ENCODE measurements around the gene PRKCE. TPM values are rescaled to one million over a fixed set of nuclear protein-coding genes. Genes with fewer than 3 reads are reported as not detected.
"Not testable (repeated sequence)": the region's sequence is repeated elsewhere in the genome, so short reads cannot be mapped to it uniquely, and the experiment has no call there.

Gene PRKCE
- total RNA-seq, 2 donors from 2014 or later: 10.4 to 13.8 TPM

DNA sequence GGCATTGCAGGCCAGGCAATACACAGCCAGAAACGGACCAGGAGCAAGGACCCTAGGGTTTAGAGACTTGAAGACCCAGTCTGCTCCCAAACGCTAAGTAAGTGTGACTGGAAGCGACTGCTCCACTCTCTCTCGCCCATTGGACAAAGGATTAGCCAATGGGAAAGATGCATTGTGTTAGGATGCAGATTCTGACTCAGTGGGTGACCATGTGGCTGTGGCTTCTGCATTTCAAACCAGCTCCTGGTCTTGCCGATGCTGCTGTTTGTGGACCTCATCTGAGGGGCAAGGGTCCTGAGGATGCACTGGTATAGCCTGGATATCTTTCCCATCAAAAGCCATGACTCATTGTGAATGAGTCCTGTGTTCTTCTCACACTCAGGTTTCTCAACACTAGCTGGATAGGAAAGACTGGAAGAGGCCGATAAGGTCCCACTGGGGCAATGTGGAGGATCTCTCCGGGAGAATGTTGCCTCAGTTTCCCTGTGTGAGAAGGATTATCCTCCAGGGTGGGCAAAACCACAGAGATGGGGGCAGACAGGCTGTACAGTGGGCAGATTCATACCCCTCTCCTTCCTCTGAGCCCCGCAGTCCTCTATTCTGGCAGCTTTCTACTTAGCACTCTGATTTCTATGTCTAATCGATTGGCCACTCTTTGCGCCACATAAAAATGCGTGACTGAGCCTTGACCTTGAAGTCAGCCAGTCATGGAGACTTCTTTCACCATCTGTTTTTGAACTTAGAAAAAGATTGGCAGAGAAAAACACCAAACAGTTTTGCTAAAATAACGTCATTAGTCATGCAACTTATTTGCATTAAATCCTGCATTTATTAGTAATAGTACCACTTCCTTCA is 257.1 kb downstream of the PRKCE start:
- H3K9me3 Mint-ChIP-seq: no peaks in the 10 kb centered on the region
- ATAC-seq (no peak), DNase-seq (ENCODE audit: low spot score in 2 of 2) (no peak)
- no peak overlapping the region for H3K27ac Mint-ChIP-seq
- H3K36me3 Mint-ChIP-seq: no peaks in the 10 kb centered on the region

DNA sequence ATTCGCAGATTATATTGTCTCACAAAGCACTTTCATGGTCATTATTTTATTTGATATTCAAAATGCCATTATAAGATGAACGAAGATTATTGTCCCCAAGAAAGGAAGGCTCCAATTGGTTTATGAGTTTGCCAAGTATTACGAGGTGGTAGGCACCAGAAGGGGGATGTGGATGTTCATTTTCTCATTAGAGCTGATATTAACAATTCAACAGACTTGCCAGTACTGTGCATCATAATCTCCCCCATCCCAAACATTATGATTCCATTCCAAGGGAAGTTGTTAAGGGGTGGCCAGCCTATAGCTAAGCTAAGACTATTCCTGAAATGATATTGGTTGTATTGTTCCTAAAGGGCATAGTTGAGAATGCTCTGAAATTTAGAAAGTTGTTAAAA is 257.7 kb downstream of the PRKCE start:
- no peak for ATAC-seq

DNA sequence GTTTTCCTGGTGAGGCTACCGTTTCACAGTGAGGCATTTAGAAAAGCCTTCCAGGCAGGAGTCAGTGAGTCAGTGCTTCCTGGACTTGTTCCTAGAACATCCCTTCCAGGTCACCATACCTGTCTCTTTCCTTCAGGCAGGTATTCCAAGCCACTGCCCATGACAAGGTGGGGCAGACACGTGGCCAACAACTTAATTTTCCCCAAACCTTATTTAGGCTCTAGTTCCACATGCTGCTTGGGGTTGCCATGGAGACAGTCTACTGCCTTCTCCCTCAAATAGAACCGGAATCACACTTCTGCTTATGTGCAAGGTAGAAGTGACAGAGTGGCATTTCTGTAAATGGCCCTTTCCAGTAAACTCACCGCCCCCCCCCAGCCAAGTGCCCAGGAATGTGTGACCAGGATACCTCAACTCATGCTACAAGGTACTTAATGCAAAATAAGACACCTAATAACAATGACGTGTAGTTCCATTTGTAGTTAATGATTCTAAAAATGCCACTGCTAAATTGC is 258.3 kb downstream of the PRKCE start:
- ATAC-seq (no peak), DNase-seq (ENCODE audit: low spot score in 2 of 2) (no peak)
- Mint-ChIP-seq H3K36me3 (no peaks in the 10 kb centered on the region), H3K27ac (no peak overlapping the region), H3K9me3 (no peaks in the 10 kb centered on the region)

More for the DNA sequence above, 257.7 kb downstream of the PRKCE start:
- no peak for DNase-seq (ENCODE audit: low spot score in 2 of 2)
- no peak overlapping the region for H3K27ac Mint-ChIP-seq
- no peaks in the 10 kb centered on the region for H3K9me3 Mint-ChIP-seq
- no peaks in the 10 kb centered on the region for H3K36me3 Mint-ChIP-seq

DNA sequence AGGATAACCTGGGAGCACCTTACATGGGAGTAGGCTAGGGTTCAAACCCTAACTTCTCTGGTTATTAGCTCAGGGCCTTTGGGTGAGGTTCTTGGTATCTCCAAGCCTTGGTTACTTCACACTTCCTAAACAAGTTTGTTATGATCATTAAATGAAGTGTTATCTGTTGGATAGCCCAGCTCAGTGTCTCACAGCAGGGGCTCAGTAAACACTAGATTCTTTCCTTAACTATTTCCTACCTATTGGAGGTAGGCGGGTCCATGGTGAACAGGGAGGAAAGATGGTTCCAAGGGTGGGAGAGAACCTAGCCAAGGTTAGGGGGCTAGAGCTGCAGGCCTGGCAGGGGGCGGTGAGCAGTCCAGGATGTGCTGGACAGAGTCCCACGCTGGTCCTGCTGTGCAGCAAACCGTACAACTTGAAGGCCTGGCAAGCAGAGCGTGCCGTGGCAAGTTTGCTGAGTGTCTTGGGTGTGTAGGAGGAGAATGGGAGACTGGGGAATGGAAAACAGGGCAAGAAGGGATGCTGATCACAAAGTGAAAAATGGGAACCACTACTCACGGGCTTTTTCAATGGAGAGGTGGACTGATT is 259.1 kb downstream of the PRKCE start:
- no peak for DNase-seq (ENCODE audit: low spot score in 2 of 2)

DNA sequence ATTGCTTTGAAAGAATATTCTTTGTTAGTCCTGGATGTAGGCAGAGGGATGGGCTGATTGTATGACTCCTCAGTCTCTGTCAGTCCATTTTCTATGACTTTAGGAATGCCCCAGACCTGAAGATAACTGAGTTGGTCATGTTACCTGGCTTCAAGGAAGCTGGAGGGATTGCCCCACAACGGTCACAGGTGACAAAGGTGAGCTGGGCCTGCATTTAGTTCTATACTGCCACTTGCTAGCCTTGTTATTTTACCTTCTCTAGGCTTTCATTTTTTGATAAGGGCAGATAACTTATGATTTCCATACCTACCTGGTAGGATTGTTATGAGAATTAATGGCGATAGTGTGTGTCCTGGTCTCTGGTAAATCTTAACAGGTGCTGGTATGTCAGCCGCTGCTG is 260.1 kb downstream of the PRKCE start:
- no peaks in the 10 kb centered on the region for H3K9me3 Mint-ChIP-seq
- ATAC-seq: no peak
- no peaks in the 10 kb centered on the region for H3K36me3 Mint-ChIP-seq
- H3K27ac Mint-ChIP-seq: no peak overlapping the region
- no peak for DNase-seq (ENCODE audit: low spot score in 2 of 2)

More for the DNA sequence above, 259.1 kb downstream of the PRKCE start:
- peak overlapping the region in 1 of 2 donors; percentile 6 for H3K27ac Mint-ChIP-seq
- ATAC-seq: no peak
- H3K9me3 Mint-ChIP-seq: no peaks in the 10 kb centered on the region
- H3K36me3 Mint-ChIP-seq: no peaks in the 10 kb centered on the region

DNA sequence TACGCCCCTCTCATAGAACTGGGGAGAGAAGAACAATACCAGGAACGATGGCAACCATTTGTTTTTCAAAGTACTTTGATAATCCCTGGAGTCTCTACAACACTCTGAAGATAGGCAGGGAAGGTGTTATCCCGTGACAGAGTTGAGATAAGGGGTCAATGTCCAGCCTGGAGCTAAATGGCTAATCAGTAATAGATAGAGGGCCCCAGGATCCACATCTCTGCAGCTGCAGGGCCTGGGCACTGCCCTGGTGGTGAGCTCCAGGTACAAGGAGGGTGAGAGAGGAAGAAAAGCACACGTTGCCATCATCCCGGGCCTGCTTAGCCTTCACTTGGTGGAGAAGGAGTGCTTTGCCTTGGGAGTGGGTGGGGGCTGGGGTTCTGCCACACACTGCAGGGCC is 260.6 kb downstream of the PRKCE start:
- DNase-seq (ENCODE audit: low spot score in 2 of 2) (no peak), ATAC-seq (no peak)
- no peaks in the 10 kb centered on the region for H3K9me3 Mint-ChIP-seq
- H3K36me3 Mint-ChIP-seq: no peaks in the 10 kb centered on the region
- no peak overlapping the region for H3K27ac Mint-ChIP-seq

DNA sequence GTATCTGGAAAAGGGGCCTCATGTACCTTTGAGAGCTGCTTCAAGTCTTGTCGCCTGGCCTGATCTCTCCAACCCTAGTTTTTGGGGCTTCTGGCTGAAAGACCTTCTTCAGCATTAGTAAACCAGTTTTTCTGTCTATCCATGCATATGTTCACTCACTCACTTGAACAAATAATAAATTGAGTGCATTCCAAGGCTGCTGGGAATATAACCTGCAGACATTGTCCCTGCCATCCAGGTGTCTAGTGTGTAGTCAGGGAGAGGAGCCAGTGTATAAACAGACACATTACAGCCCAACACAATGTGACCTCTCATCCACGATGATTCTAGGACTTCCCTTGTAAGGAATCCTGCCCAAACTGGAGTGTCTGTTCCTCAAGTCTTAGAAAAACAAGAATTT is 262.1 kb downstream of the PRKCE start:
- no peaks in the 10 kb centered on the region for H3K9me3 Mint-ChIP-seq
- peak overlapping the region in 1 of 2 donors; percentile 44 for H3K27ac Mint-ChIP-seq
- no peak for ATAC-seq
- H3K36me3 Mint-ChIP-seq: no peaks in the 10 kb centered on the region
- DNase-seq (ENCODE audit: low spot score in 2 of 2): no peak

DNA sequence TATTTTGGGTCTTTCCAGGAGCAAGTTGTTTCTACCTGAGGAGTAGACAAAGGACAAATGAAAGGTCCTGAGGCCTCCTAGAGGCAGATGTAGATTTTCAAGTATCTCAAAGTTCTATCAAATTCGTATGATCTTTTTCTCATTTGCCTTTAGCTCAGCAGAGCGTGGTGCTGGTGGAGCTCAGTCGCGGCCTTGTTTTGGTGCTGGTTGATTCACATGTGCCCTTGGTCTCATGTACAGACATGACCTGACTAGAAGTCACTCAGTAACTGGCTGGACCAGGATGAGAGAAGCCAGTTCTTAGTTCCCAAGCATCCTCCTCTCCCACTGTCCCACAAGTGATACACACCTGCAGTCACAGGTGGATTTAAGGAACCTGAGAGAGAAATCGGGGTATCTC is 264.0 kb downstream of the PRKCE start:
- ATAC-seq (no peak), DNase-seq (ENCODE audit: low spot score in 2 of 2) (no peak)
- Mint-ChIP-seq H3K36me3 (no peaks in the 10 kb centered on the region), H3K27ac (no peak overlapping the region), H3K9me3 (no peaks in the 10 kb centered on the region)

DNA sequence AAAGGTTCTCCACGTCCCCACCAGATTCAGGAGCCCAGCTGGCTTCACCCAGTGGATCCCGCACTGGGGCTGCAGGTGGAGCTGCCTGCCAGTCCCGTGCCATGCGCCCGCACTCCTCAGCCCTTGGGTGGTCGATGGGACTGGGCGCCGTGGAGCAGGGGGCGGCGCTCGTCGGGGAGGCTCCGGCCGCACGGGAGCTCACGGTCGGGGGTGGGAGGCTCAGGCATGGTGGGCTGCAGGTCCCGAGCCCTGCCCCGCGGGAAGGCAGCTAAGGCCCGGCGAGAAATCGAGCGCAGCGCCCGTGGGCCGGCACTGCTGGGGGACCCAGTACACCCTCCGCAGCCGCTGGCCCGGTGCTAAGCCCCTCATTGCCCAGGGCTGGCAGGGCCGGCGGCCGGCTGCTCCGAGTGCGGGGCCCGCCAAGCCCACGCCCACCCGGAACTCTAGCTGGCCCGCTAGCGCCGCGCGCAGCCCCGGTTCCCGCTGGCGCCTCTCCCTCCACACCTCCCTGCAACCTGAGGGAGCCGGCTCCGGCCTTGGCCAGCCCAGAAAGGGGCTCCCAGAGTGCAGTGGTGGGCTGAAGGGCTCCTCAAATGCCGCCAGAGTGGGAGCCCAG is 266.2 kb downstream of the PRKCE start:
- H3K36me3 Mint-ChIP-seq; H3K27ac Mint-ChIP-seq; H3K9me3 Mint-ChIP-seq; ATAC-seq; DNase-seq (ENCODE audit: low spot score in 2 of 2): not testable (repeated sequence)

DNA sequence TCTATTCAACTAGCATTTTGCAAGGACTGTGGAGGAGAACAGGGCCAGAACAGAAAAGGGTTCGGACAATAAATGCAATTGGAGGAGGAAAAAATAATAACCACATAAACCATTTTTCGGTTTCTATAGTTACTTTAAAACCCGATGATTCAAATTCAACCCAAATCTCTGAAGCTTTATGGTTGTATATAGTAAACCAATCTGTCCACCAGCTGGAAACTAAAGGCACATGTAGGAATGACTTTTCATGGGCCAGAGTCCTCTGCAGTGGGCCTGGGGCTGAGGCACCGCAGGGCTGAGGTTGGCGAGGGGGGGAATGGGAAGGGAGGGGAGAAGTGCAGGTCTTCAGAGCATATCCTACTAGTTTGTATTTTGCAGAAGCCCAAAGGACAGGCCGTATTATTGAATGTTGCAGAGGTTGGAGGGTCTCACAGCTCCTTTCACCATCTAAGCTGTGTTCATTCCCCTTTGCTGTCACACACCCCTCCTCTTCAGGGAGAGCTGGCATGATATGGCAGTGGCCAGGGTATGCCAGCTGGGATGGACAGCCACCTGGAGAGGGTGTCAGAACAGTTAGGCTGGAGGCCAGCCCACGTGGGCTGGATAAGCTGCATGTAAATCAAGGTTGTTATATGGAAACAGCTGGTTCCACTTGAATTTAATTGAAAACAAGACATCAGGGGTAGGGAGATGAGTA is 267.1 kb downstream of the PRKCE start:
- DNase-seq (ENCODE audit: low spot score in 2 of 2) (no peak), ATAC-seq (no peak)
- Mint-ChIP-seq H3K36me3 (no peaks in the 10 kb centered on the region), H3K9me3 (no peaks in the 10 kb centered on the region), H3K27ac (no peak overlapping the region)

DNA sequence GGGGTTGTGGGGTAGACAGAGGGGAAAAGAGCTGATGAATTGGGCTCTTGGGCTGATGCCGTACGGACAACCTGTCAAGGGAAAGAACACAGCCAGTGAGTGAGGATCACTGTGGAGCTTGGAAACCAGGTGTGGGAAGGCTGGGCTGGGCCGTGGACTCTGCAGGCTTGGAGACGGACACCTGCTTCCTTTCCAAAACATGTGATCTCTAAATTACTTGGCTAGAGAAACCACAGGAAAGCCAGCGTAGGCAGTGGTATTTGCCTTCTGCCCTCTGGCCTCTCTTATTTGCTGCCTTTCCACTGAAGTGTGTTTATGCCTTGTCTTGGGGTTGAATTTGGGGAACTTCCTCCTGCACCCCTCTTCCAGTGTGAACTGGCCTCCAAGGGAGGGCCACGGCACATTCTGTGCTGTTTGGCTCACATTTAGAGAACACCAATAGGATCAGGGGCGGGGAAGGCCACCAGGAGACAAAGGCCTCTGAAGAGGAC is 267.7 kb downstream of the PRKCE start:
- Mint-ChIP-seq H3K27ac (no peak overlapping the region), H3K36me3 (no peaks in the 10 kb centered on the region), H3K9me3 (no peaks in the 10 kb centered on the region)
- ATAC-seq (no peak), DNase-seq (ENCODE audit: low spot score in 2 of 2) (no peak)

DNA sequence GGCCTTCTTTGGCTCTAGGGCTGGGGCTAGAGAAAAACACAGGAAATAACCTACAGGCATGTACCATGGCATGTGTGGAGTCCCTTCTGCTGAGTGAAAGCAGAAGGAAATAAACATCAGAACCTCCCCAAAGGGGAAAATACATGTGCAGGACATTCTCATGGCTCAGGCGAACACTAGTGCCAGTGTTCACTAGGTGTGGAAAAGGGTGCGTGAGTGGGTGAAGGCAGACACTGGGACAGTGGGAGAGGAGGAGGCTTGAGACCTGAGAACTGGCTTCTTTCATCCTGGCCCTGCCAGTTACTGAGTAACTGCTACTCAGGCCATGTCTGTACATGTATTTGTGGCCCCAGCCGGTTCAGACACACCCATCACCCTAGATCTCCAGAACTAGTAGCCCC is 268.2 kb downstream of the PRKCE start:
- DNase-seq (ENCODE audit: low spot score in 2 of 2) (no peak), ATAC-seq (no peak)
- Mint-ChIP-seq H3K9me3 (no peaks in the 10 kb centered on the region), H3K27ac (no peak overlapping the region), H3K36me3 (no peaks in the 10 kb centered on the region)

DNA sequence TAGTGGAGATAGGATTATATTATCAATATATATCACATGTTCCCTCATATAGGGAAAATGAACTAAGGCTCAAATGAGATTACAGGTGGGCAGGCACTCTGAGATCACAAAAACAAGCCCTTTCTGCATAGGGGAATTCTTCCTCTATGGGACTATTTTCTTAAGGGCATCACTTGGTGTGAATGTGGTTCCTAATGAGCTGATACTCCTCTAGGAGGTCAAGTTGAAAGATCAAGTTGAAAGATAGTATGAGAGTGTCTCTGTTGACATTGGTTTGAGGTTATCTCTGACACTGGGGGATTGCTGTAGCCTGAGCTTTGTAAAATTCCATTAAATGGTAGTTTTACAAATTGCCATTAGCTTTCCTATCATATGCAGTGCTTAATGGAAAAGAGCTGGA is 270.4 kb downstream of the PRKCE start:
- Mint-ChIP-seq H3K27ac (no peak overlapping the region), H3K9me3 (no peaks in the 10 kb centered on the region), H3K36me3 (no peaks in the 10 kb centered on the region)
- ATAC-seq: no peak
- no peak for DNase-seq (ENCODE audit: low spot score in 2 of 2)

DNA sequence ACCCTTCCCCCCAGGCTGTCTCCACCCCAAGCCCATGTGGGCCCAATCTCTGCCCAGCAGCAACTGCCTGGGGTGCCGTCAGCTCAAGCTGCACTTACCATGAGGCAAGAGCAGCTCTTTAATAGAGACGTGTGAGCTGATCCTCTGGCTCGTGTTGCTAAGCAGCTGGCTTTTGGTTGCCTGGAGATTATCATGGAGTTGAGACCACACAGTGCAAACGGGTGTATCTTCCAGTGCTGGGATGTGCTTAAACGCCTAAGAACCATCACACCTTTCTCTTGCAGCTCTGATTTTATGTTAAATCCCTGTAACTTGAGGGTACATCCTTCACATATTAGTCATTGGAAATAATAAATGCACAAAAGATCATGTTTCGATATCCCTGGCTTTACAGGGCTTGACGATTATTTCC is 271.1 kb downstream of the PRKCE start:
- ATAC-seq (no peak), DNase-seq (ENCODE audit: low spot score in 2 of 2) (no peak)
- H3K9me3 Mint-ChIP-seq: no peaks in the 10 kb centered on the region
- H3K36me3 Mint-ChIP-seq: no peaks in the 10 kb centered on the region
- H3K27ac Mint-ChIP-seq: no peak overlapping the region

DNA sequence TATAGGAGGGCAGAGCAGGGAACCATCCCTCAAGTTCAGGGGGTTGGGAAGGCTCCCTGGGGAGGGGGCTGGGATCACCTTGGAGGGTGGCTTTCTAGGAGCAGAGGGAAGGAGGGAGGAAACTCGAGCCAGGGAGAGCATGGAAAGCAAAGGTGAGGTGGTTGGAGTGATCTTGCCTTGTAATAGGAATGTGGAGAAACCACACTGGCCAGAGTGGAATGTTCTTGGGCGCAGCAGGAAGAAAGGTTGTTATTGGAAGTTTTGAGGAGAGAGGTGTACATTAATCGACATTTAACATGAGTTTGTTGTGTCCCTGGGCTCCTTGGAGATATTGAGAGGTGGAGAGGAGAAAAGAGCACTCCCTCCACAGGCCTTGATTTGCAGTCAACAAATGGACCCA is 272.2 kb downstream of the PRKCE start:
- no peak for DNase-seq (ENCODE audit: low spot score in 2 of 2)
- peak overlapping the region in 1 of 2 donors; percentile 58 for H3K27ac Mint-ChIP-seq
- no peak for ATAC-seq
- H3K9me3 Mint-ChIP-seq: no peaks in the 10 kb centered on the region
- no peaks in the 10 kb centered on the region for H3K36me3 Mint-ChIP-seq

DNA sequence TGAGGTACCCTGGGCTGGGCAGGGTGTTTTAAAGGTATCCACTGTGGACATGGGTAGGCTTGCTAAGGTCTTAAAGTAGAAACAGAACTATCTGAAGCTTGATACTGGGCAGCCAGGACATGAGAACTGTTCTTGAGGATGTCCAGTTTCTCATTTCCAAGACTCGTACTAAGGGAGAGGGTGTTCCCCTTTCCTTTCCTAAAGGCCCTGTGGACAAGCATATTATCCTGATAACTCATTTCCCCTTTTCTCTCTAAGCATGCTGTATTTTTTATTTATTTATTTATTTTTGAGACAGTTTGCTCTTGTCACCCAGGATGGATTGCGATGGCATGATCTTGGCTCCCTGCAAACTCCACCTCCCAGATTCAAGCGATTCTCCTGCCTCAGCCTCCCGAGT is 273.6 kb downstream of the PRKCE start:
- DNase-seq (ENCODE audit: low spot score in 2 of 2) (no peak), ATAC-seq (no peak)
- no peak overlapping the region for H3K27ac Mint-ChIP-seq
- no peaks in the 10 kb centered on the region for H3K9me3 Mint-ChIP-seq
- no peaks in the 10 kb centered on the region for H3K36me3 Mint-ChIP-seq
